Measurements from ENCODE around the gene TMOD2.
"Not testable (repeated sequence)": the region's sequence is repeated elsewhere in the genome, so short reads cannot be mapped to it uniquely, and the experiment has no call there.

Gene TMOD2

DNA sequence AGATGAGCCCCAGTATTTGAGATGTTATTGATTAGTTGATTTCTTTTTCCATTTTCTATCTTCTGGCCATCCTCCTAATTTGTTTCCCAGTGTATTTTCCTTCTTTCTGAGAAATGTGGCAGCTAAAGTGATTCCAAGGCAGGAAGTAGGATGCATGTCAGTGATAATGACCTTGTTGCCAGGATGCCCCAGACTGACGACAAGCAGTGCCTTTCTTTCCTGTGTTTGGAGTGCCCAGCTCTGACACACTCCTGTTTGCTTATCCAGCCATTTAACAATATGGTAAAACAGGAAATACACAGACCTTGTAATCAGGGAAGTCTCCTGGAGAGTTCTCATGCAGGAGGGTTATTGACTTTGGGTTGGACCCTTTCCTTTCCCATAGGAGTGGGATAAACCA is 20.4 kb downstream of the TMOD2 start:
- WGBS, 2 experiments, result 97 to 100% methylated on average over 1 of the region's 1 CpG
- Histone ChIP-seq H3K27me3 (ENCODE audit: control insufficient read depth, insufficient read depth, low read length, poor library complexity, severe bottlenecking) (no peaks in the 10 kb centered on the region), H3K27ac (ENCODE audit: insufficient read depth, low read depth, low read length, poor library complexity, severe bottlenecking) (no peak overlapping the region)

DNA sequence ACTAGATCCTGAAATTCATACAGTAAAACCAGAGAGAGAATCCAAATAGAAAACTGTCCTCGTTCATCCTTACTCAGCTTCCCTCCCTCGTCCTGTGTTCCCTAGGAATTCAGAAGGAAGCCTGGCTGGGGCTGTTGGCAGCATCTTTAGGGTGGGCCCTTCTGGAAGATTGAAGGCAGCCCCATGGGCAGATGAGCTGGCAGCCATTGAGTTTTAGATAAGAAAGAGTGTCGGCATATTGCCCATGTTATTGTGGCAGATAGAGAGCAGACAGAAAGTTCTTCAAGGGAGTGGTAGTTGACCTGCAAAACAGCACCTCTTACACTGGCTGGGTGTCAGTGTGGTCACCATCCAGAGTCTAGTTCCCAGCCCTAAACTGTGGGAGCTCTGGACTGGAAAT is 23.5 kb downstream of the TMOD2 start:
- WGBS, 2 experiments, result 91 to 94% methylated on average over 3 of the region's 3 CpGs

More for the DNA sequence above, 20.4 kb downstream of the TMOD2 start:
- no peaks in the 10 kb centered on the region for H3K36me3 ChIP-seq (ENCODE audit: control insufficient read depth, insufficient read depth, low read length)
- no peaks in the 10 kb centered on the region for H3K9me3 ChIP-seq (ENCODE audit: control insufficient read depth, low read length)
- no peaks in the 10 kb centered on the region for H3K4me1 ChIP-seq (ENCODE audit: control insufficient read depth, insufficient read depth, low read length)
- no peak overlapping the region for H3K4me3 ChIP-seq (ENCODE audit: insufficient read depth, low read depth, low read length)

DNA sequence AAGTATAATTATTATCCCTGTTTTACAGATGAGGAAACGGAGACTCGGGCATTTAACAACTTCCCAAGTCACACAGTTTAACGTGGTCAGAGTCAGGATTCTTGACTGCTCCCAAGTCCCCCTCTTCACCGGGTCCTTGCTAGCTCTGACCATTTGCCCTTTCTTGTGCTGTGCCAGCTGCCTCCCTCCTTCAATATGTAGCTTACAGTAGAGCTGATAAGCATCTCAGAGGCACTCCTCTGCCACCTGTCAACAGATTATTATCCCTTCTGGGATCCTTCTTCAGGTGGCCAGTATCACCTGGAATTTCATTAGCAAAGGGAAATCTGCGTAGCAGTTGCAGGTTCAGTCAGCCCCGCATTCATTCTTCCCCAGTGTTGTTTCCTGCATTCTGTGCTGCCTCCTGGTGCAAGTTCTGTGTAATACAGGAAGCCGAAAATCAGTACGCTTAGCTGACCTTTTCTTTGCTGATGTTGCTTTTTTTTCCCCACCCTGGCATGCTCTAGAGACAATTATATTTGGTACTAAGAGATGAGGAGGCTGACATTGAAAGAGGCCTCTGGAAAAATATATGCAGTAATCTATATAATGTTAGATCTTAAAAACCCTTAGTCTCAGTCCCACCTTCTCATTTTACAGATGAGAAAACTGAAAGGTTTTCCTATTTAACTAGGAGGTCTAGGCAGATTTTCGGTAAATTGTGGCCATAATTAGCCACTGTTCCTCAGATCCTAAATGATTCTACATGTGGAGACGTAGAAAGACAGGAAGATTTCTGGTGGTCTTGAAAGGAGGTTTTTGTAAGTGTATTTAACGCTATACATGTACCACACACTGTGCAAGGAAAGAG is 24.8 kb downstream of the TMOD2 start:
- H3K4me3 ChIP-seq (ENCODE audit: insufficient read depth, low read depth, low read length), result no peak overlapping the region
- no peaks in the 10 kb centered on the region for H3K9me3 ChIP-seq (ENCODE audit: control insufficient read depth, low read length)
- H3K27me3 ChIP-seq (ENCODE audit: control insufficient read depth, insufficient read depth, low read length, poor library complexity, severe bottlenecking), result no peaks in the 10 kb centered on the region
- H3K36me3 ChIP-seq (ENCODE audit: control insufficient read depth, insufficient read depth, low read length), result no peaks in the 10 kb centered on the region
- no peak overlapping the region for H3K27ac ChIP-seq (ENCODE audit: insufficient read depth, low read depth, low read length, poor library complexity, severe bottlenecking)
- WGBS, 2 experiments, result 61 to 66% methylated on average over 11 of the region's 11 CpGs
- no peaks in the 10 kb centered on the region for H3K4me1 ChIP-seq (ENCODE audit: control insufficient read depth, insufficient read depth, low read length)

More for the DNA sequence above, 23.5 kb downstream of the TMOD2 start:
- no peak overlapping the region for H3K27ac ChIP-seq (ENCODE audit: insufficient read depth, low read depth, low read length, poor library complexity, severe bottlenecking)
- no peak overlapping the region for H3K4me3 ChIP-seq (ENCODE audit: insufficient read depth, low read depth, low read length)
- no peaks in the 10 kb centered on the region for H3K36me3 ChIP-seq (ENCODE audit: control insufficient read depth, insufficient read depth, low read length)
- no peaks in the 10 kb centered on the region for H3K9me3 ChIP-seq (ENCODE audit: control insufficient read depth, low read length)
- H3K27me3 ChIP-seq (ENCODE audit: control insufficient read depth, insufficient read depth, low read length, poor library complexity, severe bottlenecking), result no peaks in the 10 kb centered on the region
- no peaks in the 10 kb centered on the region for H3K4me1 ChIP-seq (ENCODE audit: control insufficient read depth, insufficient read depth, low read length)

DNA sequence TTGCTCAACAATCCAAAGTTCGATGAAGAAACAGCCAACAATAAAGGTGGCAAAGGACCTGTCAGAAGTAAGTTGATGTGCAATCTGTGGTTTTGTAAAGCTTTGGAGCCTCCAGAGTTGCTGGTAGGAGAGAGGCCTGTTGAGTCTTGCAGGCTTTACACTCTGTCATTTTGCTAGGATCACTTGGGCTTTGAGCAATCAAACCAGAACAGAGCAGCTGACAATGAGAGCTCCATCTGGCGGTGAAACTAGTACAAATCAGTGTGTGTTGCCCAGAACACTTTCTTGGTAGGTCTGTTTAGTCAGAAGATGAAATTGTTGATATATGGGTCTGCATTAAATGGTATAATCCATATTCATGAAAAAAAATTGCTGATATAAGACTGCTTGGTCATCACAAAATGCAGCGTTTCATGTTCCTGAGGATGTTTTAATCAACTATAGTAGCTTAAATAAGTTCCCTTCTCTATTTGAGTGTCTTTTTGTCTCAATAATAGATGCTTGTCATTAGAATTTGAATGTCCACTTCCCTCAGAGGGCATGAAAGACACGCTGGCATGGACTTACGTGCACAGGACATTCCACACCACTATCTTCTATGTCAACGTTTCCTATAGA is 25.7 kb downstream of the TMOD2 start:
- no peaks in the 10 kb centered on the region for H3K4me1 ChIP-seq (ENCODE audit: control insufficient read depth, insufficient read depth, low read length)
- WGBS, 2 experiments, result 47 to 57% methylated on average over 5 to 6 of the region's 6 CpGs
- H3K36me3 ChIP-seq (ENCODE audit: control insufficient read depth, insufficient read depth, low read length), result no peaks in the 10 kb centered on the region
- no peak overlapping the region for H3K27ac ChIP-seq (ENCODE audit: insufficient read depth, low read depth, low read length, poor library complexity, severe bottlenecking)
- H3K9me3 ChIP-seq (ENCODE audit: control insufficient read depth, low read length), result no peaks in the 10 kb centered on the region
- no peak overlapping the region for H3K4me3 ChIP-seq (ENCODE audit: insufficient read depth, low read depth, low read length)
- no peaks in the 10 kb centered on the region for H3K27me3 ChIP-seq (ENCODE audit: control insufficient read depth, insufficient read depth, low read length, poor library complexity, severe bottlenecking)

DNA sequence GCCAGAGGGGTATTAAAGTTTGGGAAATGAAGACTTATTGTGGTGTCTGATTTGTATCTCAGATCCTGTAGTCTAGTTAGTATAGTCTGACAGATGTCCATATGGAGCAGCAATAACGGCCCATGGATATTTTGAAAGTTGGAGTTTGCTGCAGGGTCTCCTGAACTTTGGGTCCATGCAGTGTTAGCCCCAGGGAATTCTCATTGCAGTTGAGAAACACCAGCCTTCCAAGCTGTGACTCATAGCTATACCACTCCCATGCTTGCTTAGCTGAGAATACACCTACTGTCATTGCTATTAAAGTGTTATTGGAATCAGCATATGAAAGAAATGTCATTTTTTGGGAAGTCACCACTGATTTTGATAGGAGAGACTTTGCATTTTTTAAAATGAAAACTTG is 29.2 kb downstream of the TMOD2 start:
- WGBS, 2 experiments, result 92 to 93% methylated on average over 1 of the region's 1 CpG
- no peak overlapping the region for H3K4me3 ChIP-seq (ENCODE audit: insufficient read depth, low read depth, low read length)
- H3K4me1 ChIP-seq (ENCODE audit: control insufficient read depth, insufficient read depth, low read length), result no peaks in the 10 kb centered on the region
- H3K27me3 ChIP-seq (ENCODE audit: control insufficient read depth, insufficient read depth, low read length, poor library complexity, severe bottlenecking), result no peaks in the 10 kb centered on the region
- no peaks in the 10 kb centered on the region for H3K36me3 ChIP-seq (ENCODE audit: control insufficient read depth, insufficient read depth, low read length)
- no peak overlapping the region for H3K27ac ChIP-seq (ENCODE audit: insufficient read depth, low read depth, low read length, poor library complexity, severe bottlenecking)
- no peaks in the 10 kb centered on the region for H3K9me3 ChIP-seq (ENCODE audit: control insufficient read depth, low read length)

DNA sequence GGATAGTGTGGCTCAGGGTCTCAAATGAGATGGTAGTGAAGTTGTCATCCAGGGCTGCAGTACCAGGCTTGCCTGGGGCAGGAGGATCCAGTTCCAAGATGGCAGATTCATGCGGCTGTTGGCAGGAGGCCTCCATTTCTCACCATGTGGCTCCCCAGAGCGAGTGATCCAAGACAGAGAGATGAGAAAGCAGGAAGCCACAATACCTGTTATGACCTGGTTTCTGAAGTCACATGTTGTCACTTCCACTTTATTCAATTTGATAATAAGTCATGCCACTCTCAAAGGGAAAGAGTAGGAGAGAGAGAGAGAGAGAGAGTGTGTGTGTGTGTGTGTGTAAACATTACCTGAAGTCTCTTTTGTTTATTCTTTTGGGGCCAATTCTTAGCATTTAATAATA is 30.1 kb downstream of the TMOD2 start:
- Histone ChIP-seq H3K9me3 (ENCODE audit: control insufficient read depth, low read length) (no peaks in the 10 kb centered on the region), H3K27ac (ENCODE audit: insufficient read depth, low read depth, low read length, poor library complexity, severe bottlenecking) (no peak overlapping the region), H3K36me3 (ENCODE audit: control insufficient read depth, insufficient read depth, low read length) (no peaks in the 10 kb centered on the region), H3K27me3 (ENCODE audit: control insufficient read depth, insufficient read depth, low read length, poor library complexity, severe bottlenecking) (no peaks in the 10 kb centered on the region), H3K4me3 (ENCODE audit: insufficient read depth, low read depth, low read length) (no peak overlapping the region), H3K4me1 (ENCODE audit: control insufficient read depth, insufficient read depth, low read length) (no peaks in the 10 kb centered on the region)
- 42 to 45% methylated on average over 2 of the region's 2 CpGs for WGBS, 2 experiments

DNA sequence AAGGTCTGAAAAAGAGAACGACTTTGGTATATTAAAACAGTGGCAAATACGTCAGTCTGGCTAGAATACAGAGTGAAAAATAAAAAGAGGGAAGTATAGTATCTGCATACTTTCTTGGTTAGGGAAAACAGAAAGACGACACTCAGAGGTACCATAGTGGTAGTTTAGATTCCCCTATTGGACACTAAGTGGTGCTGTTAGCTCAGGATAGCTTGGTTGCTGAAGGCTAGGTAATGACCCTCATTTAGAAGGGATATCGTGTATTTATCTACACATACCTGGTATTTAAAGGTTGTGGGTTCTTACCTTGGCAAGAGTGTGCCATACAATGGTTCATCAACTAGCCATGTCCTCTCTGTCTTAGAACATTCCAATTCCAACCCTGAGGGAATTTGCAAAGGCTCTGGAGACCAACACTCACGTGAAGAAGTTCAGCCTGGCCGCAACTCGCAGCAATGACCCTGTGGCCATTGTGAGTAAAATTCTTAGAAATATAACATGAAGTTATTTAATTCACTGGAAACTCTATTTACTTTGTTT is 31.0 kb downstream of the TMOD2 start:
- Histone ChIP-seq H3K27ac (ENCODE audit: insufficient read depth, low read depth, low read length, poor library complexity, severe bottlenecking) (no peak overlapping the region), H3K27me3 (ENCODE audit: control insufficient read depth, insufficient read depth, low read length, poor library complexity, severe bottlenecking) (no peaks in the 10 kb centered on the region), H3K4me1 (ENCODE audit: control insufficient read depth, insufficient read depth, low read length) (no peaks in the 10 kb centered on the region), H3K4me3 (ENCODE audit: insufficient read depth, low read depth, low read length) (no peak overlapping the region), H3K9me3 (ENCODE audit: control insufficient read depth, low read length) (no peaks in the 10 kb centered on the region), H3K36me3 (ENCODE audit: control insufficient read depth, insufficient read depth, low read length) (no peaks in the 10 kb centered on the region)
- 71% methylated on average over 6 to 7 of the region's 7 CpGs for WGBS, 2 experiments

DNA sequence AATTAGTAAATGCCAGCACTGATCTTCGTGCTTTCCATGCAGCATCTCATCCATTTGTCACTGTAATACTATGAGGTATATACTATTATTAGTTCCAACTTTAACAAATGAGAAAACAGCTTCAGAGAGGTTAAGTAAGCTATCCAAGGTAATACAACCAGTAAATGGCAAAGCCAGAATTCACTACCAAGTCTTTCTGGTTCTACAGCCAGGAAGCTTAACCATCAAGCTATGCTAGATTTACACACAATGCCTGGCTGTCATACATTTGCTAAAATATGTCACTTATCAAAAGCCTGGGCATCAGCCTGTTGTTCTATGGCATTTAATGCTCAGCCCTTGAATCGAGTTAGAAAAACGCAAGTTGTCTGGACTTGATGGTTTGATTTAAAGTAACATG is 32.6 kb downstream of the TMOD2 start:
- WGBS, 2 experiments, result 85 to 97% methylated on average over 2 to 3 of the region's 3 CpGs
- Histone ChIP-seq H3K27ac (ENCODE audit: insufficient read depth, low read depth, low read length, poor library complexity, severe bottlenecking) (no peak overlapping the region), H3K27me3 (ENCODE audit: control insufficient read depth, insufficient read depth, low read length, poor library complexity, severe bottlenecking) (no peaks in the 10 kb centered on the region), H3K4me1 (ENCODE audit: control insufficient read depth, insufficient read depth, low read length) (no peaks in the 10 kb centered on the region), H3K36me3 (ENCODE audit: control insufficient read depth, insufficient read depth, low read length) (no peaks in the 10 kb centered on the region), H3K9me3 (ENCODE audit: control insufficient read depth, low read length) (no peaks in the 10 kb centered on the region), H3K4me3 (ENCODE audit: insufficient read depth, low read depth, low read length) (no peak overlapping the region)

DNA sequence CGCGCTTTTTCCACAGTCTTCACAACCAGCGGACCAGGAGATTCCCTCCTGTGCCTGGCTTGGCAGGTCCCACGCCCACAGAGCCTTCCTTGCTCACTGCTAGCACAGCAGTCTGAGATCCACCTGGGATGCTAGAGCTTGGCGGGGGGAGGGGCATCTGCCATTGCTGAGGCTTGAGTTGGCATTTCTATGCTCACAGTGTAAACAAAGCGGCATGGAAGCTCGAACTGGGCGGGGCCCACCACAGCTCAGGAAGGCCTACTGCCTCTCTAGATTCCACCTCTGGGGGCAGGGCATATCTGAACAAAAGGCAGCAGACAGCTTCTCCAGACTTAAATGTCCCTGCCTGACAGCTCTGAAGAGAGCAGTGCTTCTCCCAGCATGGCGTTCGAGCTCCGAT is 35.7 kb downstream of the TMOD2 start:
- not testable (repeated sequence) for H3K36me3 ChIP-seq (ENCODE audit: control insufficient read depth, insufficient read depth, low read length); H3K4me3 ChIP-seq (ENCODE audit: insufficient read depth, low read depth, low read length); H3K27ac ChIP-seq (ENCODE audit: insufficient read depth, low read depth, low read length, poor library complexity, severe bottlenecking); H3K9me3 ChIP-seq (ENCODE audit: control insufficient read depth, low read length); H3K27me3 ChIP-seq (ENCODE audit: control insufficient read depth, insufficient read depth, low read length, poor library complexity, severe bottlenecking); H3K4me1 ChIP-seq (ENCODE audit: control insufficient read depth, insufficient read depth, low read length)
- 65 to 66% methylated on average over 11 of the region's 11 CpGs for WGBS, 2 experiments

DNA sequence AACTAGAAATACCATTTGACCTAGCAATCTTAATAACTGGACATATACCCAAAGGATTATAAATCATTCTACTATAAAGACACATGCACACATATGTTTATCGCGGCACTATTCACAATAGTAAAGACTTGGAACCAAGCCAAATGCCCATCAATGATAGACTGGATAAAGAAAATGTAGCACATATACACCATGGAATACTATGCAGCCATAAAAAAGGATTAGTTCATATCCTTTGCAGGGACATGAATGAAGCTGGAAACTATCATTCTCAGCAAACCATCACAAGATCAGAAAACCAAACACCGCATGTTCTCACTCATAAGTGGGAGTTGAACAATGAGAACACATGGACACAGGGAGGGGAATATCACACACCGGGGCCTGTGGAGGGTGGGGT is 41.1 kb downstream of the TMOD2 start:
- H3K36me3 ChIP-seq (ENCODE audit: control insufficient read depth, insufficient read depth, low read length); H3K27ac ChIP-seq (ENCODE audit: insufficient read depth, low read depth, low read length, poor library complexity, severe bottlenecking); H3K27me3 ChIP-seq (ENCODE audit: control insufficient read depth, insufficient read depth, low read length, poor library complexity, severe bottlenecking); H3K4me3 ChIP-seq (ENCODE audit: insufficient read depth, low read depth, low read length); H3K9me3 ChIP-seq (ENCODE audit: control insufficient read depth, low read length); H3K4me1 ChIP-seq (ENCODE audit: control insufficient read depth, insufficient read depth, low read length): not testable (repeated sequence)
- WGBS, 2 experiments, result 89 to 99% methylated on average over 4 of the region's 4 CpGs
